SK-N-MC (cell line): Measurements from ENCODE around the gene SYNGR1.

ENCODE experiments used
- DNase-seq: peaks from one replicate; pipeline ENCODE4 v3.0.0-alpha.2; 2011; ENCODE audit warnings: low read depth, low spot score
- H3K27ac ChIP-seq: fragments of 200-600 bp; sonication (generic); 2 replicates; pipeline ENCODE4 v1.5.1; 2016; ENCODE audit warnings: mixed run types
- H3K36me3 ChIP-seq: fragments of 200-600 bp; sonication (generic); 2 replicates; pipeline ENCODE4 v1.6.1; 2017; ENCODE audit warnings: antibody characterized with exemption, low read length, mixed read lengths; ENCODE audit not compliant: insufficient read depth
- H3K4me3 ChIP-seq: fragments of 200-600 bp; sonication (generic); 2 replicates; pipeline ENCODE4 v1.5.1; 2016
- H3K9ac ChIP-seq: fragments of 200-600 bp; sonication (generic); 2 replicates; pipeline ENCODE4 v1.8.0; 2017; ENCODE audit warnings: mixed run types, mixed read lengths; ENCODE audit not compliant: insufficient read length
- H3K9me3 ChIP-seq: fragments of 200-600 bp; sonication (generic); 2 replicates; pipeline ENCODE4 v1.6.1; 2017; ENCODE audit warnings: low read depth, mild to moderate bottlenecking, antibody characterized with exemption, low read length, moderate library complexity, mixed read lengths
- EZH2 ChIP-seq: fragments of 200-600 bp; sonication (generic); IDR thresholded peaks from one replicate; pipeline ENCODE4 v1.6.1; 2017; ENCODE audit warnings: antibody characterized with exemption
- FOXP2 ChIP-seq: optimal IDR thresholded peaks from 2 replicates; pipeline ENCODE3; 2011; ENCODE audit warnings: mild to moderate bottlenecking, moderate library complexity; ENCODE audit not compliant: insufficient read depth; ENCODE audit errors: extremely low read length, control extremely low read depth
- POLR2AphosphoS5 ChIP-seq: IDR thresholded peaks from 2 replicates; pipeline ENCODE4 v1.6.1; 2012; ENCODE audit warnings: mild to moderate bottlenecking, low read depth, low read length, borderline replicate concordance

The SYNGR1 gene

GRCh38 chr22:39431821-39432251, 82.0 kb downstream of the SYNGR1 start:
- Histone ChIP-seq H3K36me3 (peaks cover 7% of the 10 kb centered on the region; the same call in 1 of the 2 replicates), H3K9ac (no peak overlapping the region), H3K4me3 (no peak overlapping the region), H3K9me3 (no peaks in the 10 kb centered on the region), H3K27ac (no peak overlapping the region)
- TF ChIP-seq EZH2 (no peak), FOXP2 (no peak), POLR2AphosphoS5 (no peak)
- DNase-seq: no peak

DNA sequence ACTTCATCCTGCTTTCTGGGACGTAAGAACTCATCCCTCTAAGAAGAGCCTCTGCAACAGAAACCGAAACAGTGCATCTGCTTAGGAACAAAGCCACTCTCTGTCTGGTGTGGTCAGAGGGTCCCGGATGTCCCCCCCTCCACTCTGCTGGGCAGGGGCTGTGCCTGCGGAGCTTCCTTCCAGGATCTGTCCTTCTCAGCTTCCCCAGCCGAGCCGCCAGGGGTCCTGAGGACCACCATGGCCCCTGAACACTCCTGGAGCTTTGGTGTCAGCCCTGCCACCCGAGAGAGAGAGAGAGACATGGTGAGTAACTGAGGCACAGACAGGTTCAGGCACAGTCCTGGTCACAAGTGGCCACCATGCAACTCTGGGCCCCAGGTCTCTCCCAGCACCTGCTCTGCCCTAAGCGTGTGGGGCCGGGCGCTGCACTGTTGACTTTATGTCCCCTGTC, 82.6 kb downstream of the SYNGR1 start:
- Histone ChIP-seq H3K27ac (no peak overlapping the region), H3K9ac (no peak overlapping the region), H3K9me3 (no peaks in the 10 kb centered on the region), H3K36me3 (peaks cover 4% of the 10 kb centered on the region; the same call in 1 of the 2 replicates), H3K4me3 (no peak overlapping the region)
- no peak for DNase-seq
- no peak for TF ChIP-seq FOXP2
- no peak for TF ChIP-seq EZH2
- TF ChIP-seq POLR2AphosphoS5: no peak

- no peak overlapping the region for H3K9ac ChIP-seq
- no peaks in the 10 kb centered on the region for H3K9me3 ChIP-seq
- H3K27ac ChIP-seq: no peak overlapping the region
- H3K36me3 ChIP-seq: peaks cover 4% of the 10 kb centered on the region; the same call in 1 of the 2 replicates
- no peak for TF ChIP-seq POLR2AphosphoS5
- TF ChIP-seq FOXP2: no peak
- TF ChIP-seq EZH2: no peak
- no peak overlapping the region for H3K4me3 ChIP-seq
- DNase-seq: no peak
Measured at GRCh38 chr22:39433476-39434242, 83.9 kb downstream of the SYNGR1 start.

- Histone ChIP-seq H3K27ac (no peak overlapping the region), H3K36me3 (peaks cover 4% of the 10 kb centered on the region; the same call in 1 of the 2 replicates), H3K9me3 (no peaks in the 10 kb centered on the region), H3K9ac (no peak overlapping the region), H3K4me3 (no peak overlapping the region)
- no peak for TF ChIP-seq POLR2AphosphoS5
- TF ChIP-seq EZH2: no peak
- no peak for TF ChIP-seq FOXP2
- no peak for DNase-seq
Measured at GRCh38 chr22:39434243-39434653, 84.5 kb downstream of the SYNGR1 start.

GRCh38 chr22:39434721-39435120, 84.9 kb downstream of the SYNGR1 start:
- no peak overlapping the region for H3K27ac ChIP-seq
- H3K4me3 ChIP-seq: no peak overlapping the region
- DNase-seq: no peak
- no peak for TF ChIP-seq EZH2
- no peak for TF ChIP-seq FOXP2
- no peak for TF ChIP-seq POLR2AphosphoS5
- no peaks in the 10 kb centered on the region for H3K9me3 ChIP-seq
- peaks cover 4% of the 10 kb centered on the region; the same call in 1 of the 2 replicates for H3K36me3 ChIP-seq
- no peak overlapping the region for H3K9ac ChIP-seq
